Measurements from ENCODE around the gene KIF26A. TPM values are rescaled to one million over a fixed set of nuclear protein-coding genes. Genes with fewer than 3 reads are reported as not detected.

KIF26A gene
- total RNA-seq, 2 experiments from 2014 or later, result 0.27 to 0.32 TPM

DNA sequence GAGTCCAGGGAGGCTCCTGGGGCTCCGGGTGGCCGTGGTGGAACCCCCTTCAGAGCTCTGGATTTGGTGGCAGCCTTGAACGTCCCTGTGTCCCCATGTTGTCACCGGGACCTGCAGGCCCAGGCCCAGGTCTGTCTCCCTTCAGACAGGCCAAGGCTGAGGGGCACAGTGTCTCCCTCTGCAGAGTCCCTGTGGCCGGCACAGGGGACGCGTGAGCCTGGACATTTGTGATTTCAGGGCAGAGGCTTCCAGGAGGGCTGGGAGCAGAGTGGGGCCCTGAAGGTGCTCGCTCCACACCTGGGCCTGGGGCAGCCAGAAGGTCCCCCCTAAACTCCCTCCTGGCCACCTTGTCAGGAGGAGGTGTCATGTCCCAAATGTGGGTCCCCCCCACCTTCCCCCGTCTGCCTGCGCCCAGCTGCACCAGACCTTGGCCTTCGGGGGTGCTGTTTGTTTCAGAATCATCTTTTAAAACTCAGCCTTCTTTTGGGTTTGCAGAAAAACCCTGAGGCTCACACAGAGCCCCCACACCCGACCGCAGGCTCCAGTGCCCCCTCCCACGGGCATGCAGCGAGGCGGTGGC lies 47.6 kb downstream of the KIF26A start:
- ChIA-PET CTCF (no interaction called here), POLR2A (no interaction called here)

DNA sequence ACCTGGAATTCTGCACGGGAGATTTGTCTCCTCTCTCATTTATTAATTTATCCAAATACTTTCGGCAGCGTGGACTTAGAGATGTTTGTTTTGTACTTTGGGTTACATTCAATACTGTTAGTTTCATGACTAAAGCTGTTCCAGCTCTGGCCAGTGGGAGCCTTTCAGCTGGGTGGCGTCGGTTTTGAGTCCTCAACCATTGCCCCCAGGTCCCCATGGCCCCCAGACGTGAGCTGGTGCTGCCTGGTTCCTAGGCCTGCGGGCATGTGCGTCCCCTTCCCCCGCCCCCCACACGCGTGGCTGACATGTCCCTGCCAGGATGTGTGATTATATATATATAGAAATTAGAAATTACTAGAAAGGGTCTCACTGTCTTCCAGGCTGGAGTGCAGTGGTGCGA lies 48.2 kb downstream of the KIF26A start:
- POLR2A ChIA-PET, result no interaction called here
- CTCF ChIA-PET, result no interaction called here

DNA sequence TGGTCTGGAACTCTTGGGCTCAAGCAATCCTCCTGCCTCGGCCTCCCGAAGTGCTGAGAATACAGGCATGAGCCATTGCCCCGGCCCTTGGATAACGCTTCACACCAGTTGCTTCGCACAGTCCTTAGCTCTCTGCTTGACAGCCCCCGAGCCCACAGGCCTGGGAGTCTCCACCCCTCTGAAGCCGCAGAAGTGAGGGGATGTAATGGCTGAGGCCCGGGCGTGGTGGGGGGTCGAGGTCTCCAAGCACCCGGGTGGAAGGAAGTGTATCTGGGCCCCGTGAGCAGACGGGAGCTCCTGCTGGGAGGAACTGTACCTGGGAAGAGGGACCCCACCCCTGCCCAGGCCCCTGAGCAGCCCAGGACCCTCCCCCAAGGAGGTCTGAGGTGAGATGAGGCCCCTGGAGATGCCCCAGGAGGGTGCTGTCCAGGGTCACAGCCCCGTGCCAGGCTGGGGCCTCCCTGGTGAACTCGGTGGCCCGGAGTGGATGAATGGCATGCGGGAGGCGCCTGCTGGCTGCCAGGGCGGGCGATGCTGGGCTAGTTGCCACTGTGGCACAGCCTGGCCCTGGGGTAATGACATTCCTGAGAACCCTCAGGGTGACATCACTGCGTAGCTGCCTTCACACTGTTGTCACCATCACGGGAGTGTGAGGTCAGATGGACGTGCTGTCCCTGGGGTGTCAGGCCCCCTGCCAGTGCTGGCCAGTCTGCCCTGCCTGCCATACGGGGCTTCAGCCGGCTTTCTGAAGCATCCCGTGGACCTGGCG lies 48.9 kb downstream of the KIF26A start:
- CTCF ChIA-PET, result no interaction called here
- POLR2A ChIA-PET, result no interaction called here

DNA sequence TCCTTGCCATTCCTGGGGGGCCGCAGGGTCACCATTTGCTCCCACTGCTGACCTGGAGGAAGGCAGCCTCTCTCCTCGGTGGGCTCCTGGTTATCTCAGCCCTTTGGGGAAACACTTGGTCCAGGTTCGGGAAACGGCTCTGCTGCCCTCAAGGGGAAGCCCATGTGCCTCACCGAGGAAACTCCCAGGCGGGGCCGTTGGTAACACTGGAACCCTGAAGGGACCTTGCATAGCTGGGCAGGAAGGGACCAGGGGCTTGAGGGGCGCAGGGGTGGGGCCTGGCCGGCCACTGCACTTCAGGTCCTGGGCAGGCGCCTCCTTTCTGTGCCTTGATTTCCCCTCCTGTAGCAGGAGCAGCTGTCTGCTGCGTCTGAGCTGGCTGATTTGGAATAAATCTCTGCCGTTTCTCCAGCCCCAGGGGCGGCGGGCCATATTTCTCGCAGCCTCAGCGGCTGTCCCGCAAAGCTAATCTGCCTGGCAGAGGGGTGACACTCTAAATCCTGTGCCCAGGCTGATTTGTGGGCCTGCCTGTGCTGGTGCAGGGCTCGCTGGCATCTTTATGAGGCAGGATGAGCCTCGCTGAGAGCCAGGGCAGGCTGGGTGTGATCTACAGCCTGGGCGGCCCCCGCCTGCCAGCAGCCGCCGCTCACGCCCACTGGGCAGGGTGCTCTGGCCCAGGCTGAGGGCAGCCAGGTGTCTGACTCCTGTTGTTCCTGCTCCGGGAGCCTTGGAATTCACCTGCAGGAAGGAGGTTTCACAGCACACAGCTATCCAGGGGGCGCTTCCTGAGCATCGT lies 49.7 kb downstream of the KIF26A start:
- ChIA-PET CTCF (no interaction called here), POLR2A (no interaction called here)

DNA sequence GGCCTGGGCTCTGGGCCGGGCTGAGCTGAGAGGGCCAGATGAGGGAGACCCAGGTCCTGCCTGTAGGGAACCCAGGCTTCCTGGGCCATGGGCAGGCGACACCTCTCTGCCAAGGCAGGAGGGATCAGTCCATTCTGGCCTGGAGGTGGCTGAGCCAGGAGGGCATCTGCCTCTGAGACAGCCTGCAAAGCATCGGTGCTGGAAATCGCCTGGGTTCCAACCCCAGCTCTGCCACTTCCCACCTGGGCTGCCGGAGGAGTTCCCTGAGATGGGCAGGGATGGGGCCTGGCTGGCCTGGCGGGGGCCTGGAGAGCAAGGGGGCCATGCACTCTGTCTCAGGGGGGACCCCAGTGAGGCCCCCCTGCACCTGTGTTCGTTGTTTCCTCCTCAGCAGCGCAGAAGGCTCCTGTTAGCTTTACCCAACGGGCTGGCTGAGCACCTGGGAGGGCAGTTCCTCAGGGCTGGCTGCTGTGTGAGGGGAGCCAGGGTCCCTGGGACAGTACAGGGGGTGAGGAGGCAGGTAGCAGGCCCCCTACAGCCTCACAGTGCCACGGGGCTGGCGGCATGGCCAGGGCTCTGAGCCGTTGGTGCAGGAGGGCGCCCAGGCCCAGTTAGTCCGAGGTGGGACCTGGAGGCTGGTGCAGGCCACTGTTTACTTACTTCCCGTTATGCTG lies 50.5 kb downstream of the KIF26A start:
- POLR2A ChIA-PET, result no interaction called here
- CTCF ChIA-PET, result no interaction called here

DNA sequence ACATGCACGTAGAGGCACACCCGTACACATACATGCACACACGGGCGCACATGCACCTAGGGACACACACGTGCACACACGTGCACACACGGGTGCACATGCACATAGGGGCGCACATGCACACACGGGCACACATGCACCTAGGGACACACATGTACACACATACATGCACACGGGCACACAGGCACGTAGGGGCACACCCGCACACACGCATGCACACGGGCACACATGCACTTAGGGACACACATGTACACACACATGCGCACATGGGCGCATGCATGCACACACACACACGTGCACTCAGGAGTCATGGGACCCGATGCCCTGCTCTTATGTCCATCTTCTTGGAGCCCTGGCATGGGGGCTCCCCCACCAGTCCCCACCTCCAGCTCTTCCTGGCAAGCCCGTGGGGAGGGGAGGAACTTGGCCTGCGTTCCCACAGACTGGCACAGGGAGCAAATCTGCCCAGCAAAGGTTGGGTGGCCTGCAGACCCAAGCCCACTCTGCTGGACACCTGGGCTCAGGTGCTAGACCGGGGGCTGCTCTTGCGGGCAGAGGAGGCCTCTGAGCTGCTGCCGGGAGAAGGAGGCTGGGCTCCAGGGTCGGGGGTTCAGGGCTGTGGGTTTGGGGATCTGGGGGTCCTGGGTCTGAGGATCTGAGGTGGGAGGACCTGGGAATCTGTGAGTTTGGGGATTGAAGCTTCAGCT lies 51.4 kb downstream of the KIF26A start:
- CTCF ChIA-PET, result no interaction called here
- POLR2A ChIA-PET, result no interaction called here

DNA sequence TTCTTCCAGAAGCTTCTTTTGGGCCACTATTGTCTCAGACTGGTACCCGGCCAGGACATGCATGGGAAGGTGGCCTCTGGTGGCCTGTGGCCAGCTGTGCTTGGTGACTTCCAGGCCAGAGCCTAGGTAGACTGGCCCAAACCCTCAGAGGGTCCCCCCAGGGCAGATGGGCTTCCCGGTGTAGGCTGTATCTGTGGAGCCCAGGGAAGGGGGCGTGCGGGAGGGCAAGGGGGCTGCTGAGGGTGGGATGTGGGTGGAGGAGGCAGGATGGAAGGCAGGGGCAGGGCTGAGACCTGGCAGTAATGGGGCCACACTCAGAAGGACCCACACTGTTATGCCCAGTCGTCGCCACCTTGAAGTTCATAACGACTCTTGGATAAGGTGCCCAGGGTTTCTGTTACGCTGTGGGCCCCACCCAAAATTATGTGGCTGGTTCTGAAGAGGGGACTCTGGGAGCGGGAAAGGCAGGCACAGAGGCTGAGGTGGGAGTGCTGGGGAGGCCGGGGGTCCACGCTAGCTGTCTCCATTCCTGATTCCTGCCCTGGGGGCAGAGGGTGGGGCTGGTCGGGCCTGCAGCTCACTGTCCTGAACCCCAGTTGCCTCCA lies 52.1 kb downstream of the KIF26A start:
- ChIA-PET CTCF (no interaction called here), POLR2A (no interaction called here)

DNA sequence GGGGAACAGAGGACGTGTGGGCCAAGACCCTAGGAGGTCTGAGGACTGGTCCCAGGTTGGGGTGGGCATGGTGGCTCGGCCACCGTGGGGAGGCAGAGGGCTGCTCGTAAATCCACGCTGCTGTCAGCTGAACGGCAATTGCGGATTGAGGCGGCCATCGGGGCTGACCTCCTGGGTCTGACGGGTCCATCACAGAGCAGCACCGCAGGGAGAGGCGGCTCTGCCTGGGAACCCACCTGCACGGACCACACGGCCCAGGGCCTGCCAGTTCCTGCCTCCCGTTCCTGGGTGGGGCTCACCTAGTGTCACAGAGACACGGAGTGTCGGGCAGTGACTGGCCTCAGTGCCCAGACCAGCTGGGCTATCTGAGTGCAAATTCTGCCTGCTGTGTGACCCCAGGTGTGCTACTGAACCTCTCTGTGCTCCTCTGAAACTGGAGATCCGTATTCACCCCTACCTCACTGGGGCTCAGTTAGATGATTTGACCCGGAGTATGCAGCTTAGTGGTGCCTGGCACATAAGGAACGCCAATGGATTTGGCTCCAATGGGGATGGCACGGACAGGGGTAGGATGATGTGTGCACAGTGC lies 53.1 kb downstream of the KIF26A start:
- CTCF ChIA-PET, result no interaction called here

DNA sequence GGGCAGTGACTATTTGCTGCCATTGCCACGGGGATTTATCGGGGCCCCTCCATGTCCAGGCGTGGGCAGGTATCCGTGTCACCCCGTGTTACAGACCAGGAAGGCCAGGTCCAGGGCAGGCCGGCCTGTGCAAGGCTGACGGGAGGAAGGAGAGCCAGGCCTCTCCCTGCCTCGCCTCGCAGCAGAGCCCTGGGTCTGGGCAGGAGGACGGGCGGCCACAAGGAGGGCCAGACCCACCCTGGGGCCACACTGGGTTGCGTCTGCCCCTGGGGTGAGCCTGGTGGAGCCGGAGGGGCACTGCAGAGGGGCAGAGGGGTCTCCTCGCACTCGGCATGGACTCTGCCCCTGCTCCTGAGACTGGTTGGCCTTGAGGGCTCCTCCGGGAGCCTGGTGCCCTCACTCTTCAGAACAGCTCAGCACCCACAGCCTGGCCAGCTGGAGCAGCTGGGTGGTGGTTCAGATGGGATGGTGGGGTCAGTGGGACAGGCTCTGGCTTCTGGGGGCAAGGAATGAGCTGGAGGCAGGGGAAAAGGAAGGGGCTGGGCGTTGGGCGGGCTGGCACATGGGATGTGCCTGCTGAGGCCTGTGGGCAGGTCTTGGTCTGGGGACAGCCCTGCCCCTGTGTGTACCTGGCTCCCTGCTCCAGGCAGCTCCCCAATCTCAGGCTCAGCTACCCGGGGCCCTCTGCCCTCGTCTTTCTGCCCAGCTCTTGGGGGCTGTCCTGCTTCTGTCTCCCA lies 53.9 kb downstream of the KIF26A start:
- ChIA-PET POLR2A (interaction anchor here (0.6 kb wide), 1 partner anchor 19 kb away, joined by 3 read pairs; no protein-coding TSS in a partner anchor), CTCF (no interaction called here)

More for the DNA sequence above, 53.1 kb downstream of the KIF26A start:
- POLR2A ChIA-PET, result no interaction called here

DNA sequence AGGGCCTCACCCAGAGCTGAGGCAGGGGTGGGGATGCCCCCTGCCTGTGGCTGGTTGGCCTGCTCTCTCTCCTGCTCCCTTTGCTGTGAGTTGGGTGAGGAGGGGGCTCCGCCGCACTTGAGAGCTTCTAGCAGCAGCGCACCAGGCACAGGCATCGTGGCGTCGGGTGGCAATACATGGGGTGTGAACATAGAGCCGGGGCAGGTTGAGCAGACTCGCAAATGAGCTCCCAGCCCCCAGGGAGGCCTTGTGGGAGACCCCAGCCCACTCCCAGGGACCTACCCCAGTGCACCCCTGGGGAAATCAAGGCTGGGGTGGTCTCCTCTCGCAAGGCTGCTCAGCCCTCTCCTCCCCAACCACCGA lies 54.5 kb downstream of the KIF26A start:
- ChIA-PET CTCF (no interaction called here), POLR2A (no interaction called here)

DNA sequence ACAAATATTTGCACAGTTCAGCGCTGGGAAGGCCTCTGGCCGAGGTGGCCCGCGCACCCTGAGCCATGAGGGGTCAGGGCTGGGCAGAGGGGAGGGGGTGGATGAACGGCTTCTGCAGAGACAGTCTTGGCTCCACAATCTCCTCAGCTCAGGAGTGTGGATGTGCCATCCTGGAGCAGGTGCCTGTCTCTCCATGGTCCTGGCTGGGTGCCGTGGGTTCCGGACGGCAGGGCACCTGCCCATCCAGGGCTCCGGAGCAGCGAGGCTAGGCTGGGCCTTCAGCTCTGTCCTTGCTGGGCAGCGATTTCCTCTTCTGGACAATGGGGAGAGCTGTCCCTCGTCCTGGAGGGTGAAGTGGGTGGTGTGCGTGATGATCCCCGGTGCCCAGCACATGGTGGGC lies 55.6 kb downstream of the KIF26A start:
- POLR2A ChIA-PET, result no interaction called here

DNA sequence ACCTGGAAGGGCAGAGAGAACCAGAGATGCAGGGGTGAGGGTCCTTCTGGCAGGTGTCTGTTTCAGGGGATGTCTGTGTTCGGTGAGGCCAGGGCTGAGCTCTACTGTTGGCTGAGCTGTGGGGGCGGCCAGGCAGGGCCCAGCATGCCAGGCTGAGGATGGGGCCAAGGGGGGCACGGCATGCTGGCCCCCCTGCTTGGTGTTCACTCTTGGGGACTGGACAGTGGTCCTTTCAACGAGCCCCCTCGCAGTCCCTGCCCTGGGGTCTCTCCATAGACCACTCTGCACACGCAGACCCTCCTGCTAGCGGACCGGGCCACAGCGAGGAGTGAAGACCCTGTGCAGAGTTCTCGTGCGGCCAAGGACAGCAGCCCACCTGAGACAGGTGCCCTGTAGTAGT lies 56.3 kb downstream of the KIF26A start:
- CTCF ChIA-PET, result interaction anchor here (0.5 kb wide), 1 partner anchor 132 kb away, joined by 3 read pairs; no protein-coding TSS in a partner anchor

More for the DNA sequence above, 55.6 kb downstream of the KIF26A start:
- CTCF ChIA-PET, result no interaction called here

DNA sequence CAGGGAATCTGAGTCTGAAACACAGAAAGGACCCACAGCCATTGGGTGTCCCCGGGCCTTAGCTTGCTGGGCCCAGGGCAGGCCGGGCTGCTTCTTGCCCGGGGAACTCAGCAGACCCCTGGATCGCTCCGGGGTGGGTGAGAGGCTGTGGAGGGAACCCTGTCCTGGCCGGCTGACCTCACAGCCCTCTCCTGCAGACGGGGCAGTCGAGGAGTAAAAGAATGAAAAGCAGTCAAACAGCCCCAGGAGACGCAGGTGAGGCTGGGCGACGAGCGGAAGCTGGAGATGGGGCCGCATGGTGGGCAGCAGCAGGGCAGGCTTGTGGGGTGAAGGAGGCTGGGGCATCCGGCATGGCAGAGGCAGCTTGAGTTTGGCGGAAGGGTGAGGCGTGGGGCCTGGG lies 57.0 kb downstream of the KIF26A start:
- POLR2A ChIA-PET, result no interaction called here
- CTCF ChIA-PET, result no interaction called here

More for the DNA sequence above, 56.3 kb downstream of the KIF26A start:
- POLR2A ChIA-PET, result no interaction called here

DNA sequence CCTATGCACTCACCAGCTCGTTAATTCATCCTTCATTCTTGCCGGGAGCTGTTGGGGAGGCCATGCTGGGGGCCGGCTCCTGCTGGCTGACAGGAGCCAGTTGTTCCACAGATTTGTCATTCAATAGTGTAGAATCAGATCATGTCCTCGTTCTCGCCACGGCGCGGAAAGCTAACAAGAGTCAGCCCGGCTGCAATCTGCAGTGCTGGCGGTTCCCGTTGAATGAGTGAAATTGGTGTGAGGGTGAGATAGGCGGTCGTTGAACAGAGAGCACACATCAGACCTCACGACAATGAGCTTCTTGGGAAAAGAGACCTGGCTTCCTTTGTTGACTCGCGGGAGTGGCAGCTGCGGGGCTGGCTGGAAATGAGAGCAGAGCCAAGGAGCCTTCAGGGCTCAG lies 57.5 kb downstream of the KIF26A start:
- POLR2A ChIA-PET, result no interaction called here
- CTCF ChIA-PET, result no interaction called here

DNA sequence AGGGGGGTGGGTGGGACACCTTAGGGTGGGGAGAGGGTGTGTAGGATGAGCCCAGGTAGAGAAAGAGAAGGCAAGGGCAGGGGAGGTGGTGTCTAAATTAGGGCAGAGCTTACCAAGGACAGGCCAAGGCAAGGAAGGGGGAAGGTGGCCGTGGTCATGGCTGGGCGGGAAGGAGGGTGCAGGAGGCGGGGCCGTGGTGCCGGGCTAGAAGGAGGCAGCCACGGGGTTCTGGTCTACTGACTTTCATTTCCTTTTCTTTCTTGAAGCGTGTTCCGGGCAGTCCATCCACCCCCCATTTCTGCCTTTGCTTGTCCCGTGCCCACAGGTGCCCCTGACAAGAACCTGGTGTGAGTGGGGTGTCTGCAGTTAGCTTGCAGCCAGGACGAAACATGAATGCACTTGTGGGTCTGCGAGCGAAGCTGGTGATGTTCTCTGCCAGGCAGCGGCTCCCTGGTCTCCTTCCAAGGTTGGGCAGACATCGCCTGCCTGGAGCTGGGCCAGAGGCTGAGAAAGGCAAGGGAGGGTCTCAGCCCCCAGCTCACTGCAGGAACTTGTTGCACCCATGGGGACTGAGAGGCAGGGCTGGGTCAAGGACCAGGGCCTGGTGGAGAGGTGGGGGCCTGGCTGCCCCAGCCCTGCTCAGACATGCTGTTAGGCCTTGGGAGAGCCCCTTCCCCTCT lies 58.2 kb downstream of the KIF26A start:
- ChIA-PET CTCF (no interaction called here), POLR2A (no interaction called here)

DNA sequence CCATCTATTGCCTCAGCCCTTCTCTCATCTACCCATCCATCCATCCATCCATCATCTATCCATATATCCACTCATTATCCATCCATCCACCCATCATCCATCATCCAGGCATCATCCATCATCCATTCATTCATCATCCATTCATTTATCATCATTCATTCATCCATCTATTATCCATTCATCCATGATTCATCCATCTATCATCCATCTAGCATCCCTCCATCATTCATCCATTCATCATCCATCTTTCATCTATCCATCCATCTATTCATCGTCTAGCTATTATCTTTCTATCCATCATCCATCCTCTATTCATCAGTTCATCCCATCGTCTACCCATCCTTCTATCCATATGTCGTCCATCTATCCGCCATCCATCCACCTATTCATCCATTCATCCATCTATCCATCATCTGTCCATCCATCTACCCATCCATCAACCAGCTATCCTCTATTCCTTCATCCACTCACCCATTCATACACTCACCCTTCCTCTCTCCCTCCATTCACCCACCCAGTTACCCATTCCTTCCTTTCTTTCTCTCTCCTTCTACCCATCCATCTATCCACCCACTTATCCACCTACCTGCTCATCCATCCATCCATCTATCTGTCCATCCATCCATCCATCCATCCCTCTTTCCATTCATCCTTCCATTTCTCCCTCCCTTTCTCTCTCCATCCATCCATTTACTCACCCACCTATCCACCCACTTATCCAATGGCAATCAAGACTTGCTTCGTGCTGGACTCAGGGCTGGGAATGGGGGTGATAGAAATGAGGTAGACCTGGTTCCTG lies 59.3 kb downstream of the KIF26A start:
- CTCF ChIA-PET, result no interaction called here
- POLR2A ChIA-PET, result no interaction called here

DNA sequence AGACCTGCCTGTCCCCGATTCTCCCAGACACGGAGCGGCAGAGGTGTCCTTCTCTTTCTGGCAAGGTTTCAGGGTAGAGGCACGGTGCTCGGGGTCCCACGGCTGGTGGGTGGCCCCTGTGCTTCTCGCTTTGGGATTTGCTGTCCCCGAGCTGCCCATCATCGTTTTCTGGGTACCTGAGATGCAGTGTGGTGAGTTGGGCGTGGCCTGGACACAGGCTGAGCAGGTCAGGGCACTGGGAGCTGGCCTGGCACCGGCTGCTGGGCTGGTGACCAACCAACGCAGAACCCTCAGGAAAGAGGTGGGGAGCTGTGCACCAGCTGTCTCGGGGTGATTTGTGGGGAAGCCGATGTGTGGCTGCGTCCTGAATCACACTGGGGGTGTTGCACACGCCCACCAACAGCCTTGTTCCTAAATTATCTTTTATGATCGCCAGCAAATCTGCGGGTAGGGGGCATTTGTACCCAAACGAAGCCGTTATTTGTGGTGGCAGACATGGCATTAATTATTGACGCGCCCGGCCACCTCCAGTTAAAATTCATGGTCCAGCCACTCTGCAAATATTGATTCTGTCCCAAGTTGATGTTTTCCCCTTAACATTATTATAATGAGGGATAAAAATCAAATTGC lies 61.0 kb downstream of the KIF26A start:
- ChIA-PET POLR2A (no interaction called here), CTCF (no interaction called here)
